Tibial artery (tissue), 4 donors: ENCODE results near the gene PRDX2.

ENCODE experiments used
- DNase-seq, 2 donors: peaks; one replicate each; pipeline ENCODE4 v3.0.0-alpha.2; 2019
- H3K27ac ChIP-seq, 2 donors: fragments of 200-600 bp; sonication (generic) in 1 of 2; 1 replicate in 1 of 2; 2 replicates in 1 of 2; pipeline ENCODE4 v1.5.1; 2018 to 2019; ENCODE audit warnings: mild to moderate bottlenecking in 1 of 2
- H3K27me3 ChIP-seq, 2 donors: fragments of 200-600 bp; sonication (generic) in 1 of 2; one replicate each; pipeline versions ENCODE4 v1.5.1 to v1.6.0; 2016 to 2019
- H3K36me3 ChIP-seq, 3 donors: fragments of 200-600 bp; sonication (generic) in 2 of 3; one replicate each; pipeline ENCODE4 v1.5.1; 2016 to 2019; ENCODE audit warnings: mild to moderate bottlenecking in 2 of 3
- H3K4me1 ChIP-seq, 4 donors: fragments of 200-600 bp; sonication (generic) in 2 of 4; 1 replicate in 3 of 4; 2 replicates in 1 of 4; pipeline ENCODE4 v1.5.1; 2016 to 2019
- H3K4me3 ChIP-seq, 2 donors: fragments of 200-600 bp; sonication (generic) in 1 of 2; 1 replicate in 1 of 2; 2 replicates in 1 of 2; pipeline ENCODE4 v1.5.1; 2018 to 2019; ENCODE audit warnings: mild to moderate bottlenecking in 2 of 2
- H3K9me3 ChIP-seq, 3 donors: fragments of 200-600 bp; sonication (generic) in 1 of 3; one replicate each; pipeline ENCODE4 v1.5.1; 2016 to 2019
- intact Hi-C: fragments of 100-400 bp; cut with DNase I; formaldehyde crosslinking; loops from one replicate; pipeline ENCODE4 v1.15.0; 2023; ENCODE audit warnings: low total_unique reads
- TF ChIP-seq, protein P1 (sequence below), 2 experiments: fragments of 200-600 bp in 1 of 2; fragments of 450-650 bp in 1 of 2; IDR thresholded peaks; one replicate each; pipeline ENCODE4 v1.5.1; 2017 to 2019; ENCODE audit warnings: antibody characterized with exemption in 2 of 2, mild to moderate bottlenecking in 1 of 2, moderate library complexity in 1 of 2

Gene PRDX2

GRCh38 chr19:12749938-12750521 lies 51.6 kb downstream of the PRDX2 start:
- intact Hi-C loops: no loop called here
- Histone ChIP-seq H3K27ac (no peak overlapping the region), H3K27me3 (peaks cover 0 to 37% of the 10 kb centered on the region in 2 donors), H3K4me1 (no peaks in the 10 kb centered on the region), H3K36me3 (peaks cover 30 to 36% (median 34%) of the 10 kb centered on the region in 3 donors), H3K9me3 (no peaks in the 10 kb centered on the region), H3K4me3 (no peak overlapping the region)
- no peak for DNase-seq
- TF ChIP-seq, protein P1, sequence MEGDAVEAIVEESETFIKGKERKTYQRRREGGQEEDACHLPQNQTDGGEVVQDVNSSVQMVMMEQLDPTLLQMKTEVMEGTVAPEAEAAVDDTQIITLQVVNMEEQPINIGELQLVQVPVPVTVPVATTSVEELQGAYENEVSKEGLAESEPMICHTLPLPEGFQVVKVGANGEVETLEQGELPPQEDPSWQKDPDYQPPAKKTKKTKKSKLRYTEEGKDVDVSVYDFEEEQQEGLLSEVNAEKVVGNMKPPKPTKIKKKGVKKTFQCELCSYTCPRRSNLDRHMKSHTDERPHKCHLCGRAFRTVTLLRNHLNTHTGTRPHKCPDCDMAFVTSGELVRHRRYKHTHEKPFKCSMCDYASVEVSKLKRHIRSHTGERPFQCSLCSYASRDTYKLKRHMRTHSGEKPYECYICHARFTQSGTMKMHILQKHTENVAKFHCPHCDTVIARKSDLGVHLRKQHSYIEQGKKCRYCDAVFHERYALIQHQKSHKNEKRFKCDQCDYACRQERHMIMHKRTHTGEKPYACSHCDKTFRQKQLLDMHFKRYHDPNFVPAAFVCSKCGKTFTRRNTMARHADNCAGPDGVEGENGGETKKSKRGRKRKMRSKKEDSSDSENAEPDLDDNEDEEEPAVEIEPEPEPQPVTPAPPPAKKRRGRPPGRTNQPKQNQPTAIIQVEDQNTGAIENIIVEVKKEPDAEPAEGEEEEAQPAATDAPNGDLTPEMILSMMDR (IDR thresholded peaks at IDR 0.05): no peak

DNA sequence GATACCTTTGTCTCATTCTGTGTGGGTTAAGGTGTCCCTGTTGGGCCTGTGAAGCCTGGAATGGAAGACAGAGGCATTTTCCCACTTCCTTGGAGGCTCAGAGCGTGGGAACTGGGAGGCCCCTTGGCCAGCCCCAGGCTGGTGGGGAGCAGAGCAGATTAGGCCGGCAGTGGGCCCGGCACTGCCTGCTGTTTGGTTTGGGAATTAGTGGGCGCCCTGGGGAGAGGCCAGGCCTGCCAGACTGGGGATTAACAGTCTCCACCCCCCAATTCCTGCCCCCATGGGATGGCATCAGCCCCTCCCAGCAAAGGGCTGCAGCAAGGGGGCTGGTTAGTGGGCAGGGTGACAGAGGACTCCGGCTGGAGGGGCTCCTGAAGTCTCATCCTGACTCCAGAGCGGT lies 53.1 kb downstream of the PRDX2 start:
- Histone ChIP-seq H3K4me1 (no peaks in the 10 kb centered on the region), H3K27ac (no peak overlapping the region), H3K4me3 (no peak overlapping the region), H3K36me3 (peaks cover 31 to 51% (median 43%) of the 10 kb centered on the region in 3 donors), H3K9me3 (no peaks in the 10 kb centered on the region), H3K27me3 (peaks cover 0 to 31% of the 10 kb centered on the region in 2 donors)
- no peak for DNase-seq
- TF ChIP-seq, protein P1 (IDR thresholded peaks at IDR 0.05): no peak
- intact Hi-C loops: no loop called here
